Putamen (tissue), 1 donor: ENCODE measurements around the gene CCDC187.
"Not testable (repeated sequence)": the region's sequence is repeated elsewhere in the genome, so short reads cannot be mapped to it uniquely, and the experiment has no call there.

ENCODE experiments used
- DNase-seq: peaks from one replicate; pipeline ENCODE4 v3.0.0-alpha.2; 2016; ENCODE audit warnings: low spot score

The CCDC187 gene

DNA sequence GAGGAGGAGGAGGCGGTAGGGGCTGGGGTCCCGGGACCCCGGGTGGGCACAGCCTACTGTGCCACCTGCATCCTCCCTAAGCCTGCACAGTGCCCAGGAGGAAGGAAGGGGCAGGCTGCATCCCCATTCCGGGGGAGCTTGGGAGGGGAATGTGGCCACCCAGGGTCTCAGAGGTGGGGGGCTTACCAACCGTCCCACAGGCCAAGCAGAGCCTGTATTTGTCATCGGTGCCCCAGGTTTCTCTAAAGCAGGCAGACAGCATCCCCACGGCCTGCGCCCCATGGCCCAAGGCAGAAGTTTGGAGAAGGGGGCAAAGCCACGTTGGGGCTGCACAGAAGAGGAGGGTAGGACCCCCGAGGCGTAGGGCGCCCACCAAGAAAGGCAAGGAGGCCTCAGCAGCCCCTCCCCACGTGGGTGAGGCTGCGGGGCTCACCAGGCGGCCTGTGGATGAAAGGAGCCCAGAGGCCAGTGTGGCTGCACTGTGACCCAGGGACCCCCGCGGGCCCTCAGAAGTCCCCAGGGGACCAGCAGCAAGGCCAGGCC is 22.9 kb upstream of the CCDC187 start:
- no peak for DNase-seq

DNA sequence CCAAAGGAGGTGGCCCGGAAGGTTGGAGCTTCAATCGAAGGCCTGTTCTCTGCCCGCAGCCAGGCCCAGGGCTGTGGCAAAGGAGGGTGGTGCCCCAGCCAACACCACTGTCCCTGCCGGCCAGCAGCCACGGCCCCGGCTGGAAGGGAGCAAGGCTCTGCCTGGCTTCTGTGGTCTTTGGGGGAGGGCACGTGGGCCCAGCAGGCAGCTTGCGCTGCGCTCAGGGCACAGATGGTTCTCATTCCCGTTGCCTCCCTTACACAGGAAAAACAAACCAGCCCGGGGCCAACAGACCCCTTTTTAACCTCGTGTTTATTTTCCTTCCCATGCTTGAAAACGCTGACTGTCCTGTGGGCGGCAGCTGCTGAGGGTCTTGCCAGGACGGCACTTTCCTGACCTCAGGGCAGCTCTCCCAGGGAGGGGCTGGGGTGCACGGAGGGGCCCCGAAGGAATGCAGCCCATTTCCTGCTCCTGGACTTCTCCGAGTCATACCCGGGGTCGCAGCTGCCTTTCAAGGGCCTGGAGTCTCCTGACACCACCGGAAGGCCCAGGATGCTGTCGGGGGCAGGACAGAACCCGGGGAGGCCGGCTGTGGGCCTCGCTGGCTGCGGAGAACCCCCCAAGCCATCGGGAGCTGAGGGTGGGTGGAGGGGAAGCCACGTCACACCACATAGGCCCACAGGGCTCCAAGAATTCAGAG is 22.3 kb upstream of the CCDC187 start:
- DNase-seq = no peak

DNA sequence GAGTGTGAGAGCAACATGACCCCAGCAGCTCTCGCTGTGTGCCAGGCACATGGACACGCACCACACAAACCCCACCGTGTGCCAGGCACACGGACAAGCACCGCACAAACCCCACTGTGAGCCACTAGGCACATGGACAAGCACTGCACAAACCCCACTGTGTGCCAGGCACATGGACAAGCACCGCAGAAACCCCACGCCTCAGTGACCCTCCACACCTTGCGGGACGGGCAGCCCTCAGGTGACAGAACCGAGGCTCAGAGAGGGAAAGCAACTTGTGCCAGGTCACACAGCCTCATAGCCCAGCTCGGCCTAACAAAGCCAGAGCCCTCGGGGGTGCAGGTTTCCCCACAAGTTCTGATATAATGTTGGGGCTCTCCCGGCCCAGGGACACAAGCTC is 21.5 kb upstream of the CCDC187 start:
- no peak for DNase-seq

DNA sequence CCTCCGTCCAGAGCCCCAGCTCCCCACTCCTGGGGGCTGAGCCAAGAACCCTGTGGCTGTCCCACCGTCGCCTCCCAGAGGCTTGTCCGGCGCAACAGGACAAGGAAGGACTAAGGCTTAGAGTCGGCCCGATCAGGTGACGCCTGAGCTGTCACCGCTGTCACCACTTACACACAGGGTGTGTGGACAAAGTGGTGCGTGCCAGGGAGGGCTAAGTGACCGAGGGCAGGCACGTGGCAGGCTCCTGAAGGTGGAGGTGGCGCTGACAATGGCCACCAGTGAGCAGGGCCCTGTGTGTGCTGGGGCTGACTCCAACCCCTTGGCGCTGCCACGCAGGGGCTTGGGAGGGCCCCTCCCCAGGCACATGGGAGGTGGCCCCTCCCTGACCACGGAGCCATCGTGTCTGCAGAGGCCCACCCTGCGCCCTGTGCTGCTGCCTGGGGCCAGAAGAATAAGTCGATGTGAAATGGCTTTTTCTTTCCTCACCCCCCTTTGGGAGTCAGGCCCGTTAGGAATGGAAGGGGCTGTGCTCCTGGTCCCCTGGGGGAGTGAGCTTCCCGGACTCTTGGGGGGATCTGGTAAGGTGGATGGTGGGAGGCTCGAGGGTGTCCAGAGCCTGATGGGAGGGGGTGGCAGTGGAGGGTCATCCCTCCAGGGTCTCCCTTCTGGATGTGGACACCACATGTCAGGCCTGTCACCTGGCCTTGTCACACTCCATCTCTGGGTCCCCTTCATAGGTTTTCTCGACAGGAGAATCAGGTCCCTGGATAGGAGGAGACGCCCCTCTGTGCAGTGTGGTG is 20.8 kb upstream of the CCDC187 start:
- no peak for DNase-seq

- DNase-seq = no peak
Measured at GRCh38 chr9:136323371-136323789, 19.5 kb upstream of the CCDC187 start.

GRCh38 chr9:136322756-136323330 is 18.9 kb upstream of the CCDC187 start:
- DNase-seq = no peak

DNA sequence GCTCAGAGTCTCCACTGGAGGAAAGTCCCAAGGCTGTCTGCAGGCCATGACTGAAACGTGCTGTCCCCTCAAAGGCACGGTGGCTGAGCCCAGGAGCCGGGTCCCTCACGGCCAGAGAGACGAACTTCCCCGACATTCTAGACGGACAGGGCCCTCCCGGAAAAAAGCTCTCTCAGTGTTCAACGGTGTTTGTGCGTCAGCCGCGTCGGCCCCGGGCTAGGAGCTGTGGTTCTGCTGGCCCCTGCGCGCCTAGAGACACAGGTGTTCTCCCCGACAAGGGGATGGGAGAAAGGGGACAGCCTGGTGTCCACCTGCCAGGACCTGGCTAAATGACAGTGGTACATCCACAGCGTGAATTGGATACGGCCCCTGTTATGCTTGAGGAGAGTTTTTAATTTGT is 17.7 kb upstream of the CCDC187 start:
- DNase-seq = no peak

- DNase-seq = not testable (repeated sequence)
Measured at GRCh38 chr9:136320972-136321371, 17.1 kb upstream of the CCDC187 start.

DNA sequence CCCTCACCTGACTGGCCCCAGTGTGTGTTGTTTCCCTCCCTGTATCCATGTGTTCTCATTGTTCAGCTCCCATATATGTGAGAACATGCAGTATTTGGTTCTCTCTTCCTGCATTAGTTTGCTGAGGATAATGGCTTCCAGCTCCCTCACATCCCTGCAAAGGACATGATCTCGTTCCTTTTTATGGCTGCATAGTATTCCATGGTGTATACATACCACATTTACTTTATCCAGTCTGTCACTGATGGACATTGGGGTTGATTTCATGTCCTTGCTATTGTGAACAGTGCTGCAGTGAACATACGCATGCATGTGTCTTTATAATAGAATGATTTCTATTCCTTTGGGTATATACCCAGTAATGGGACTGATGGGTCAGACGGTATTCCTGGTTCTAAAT is 16.1 kb upstream of the CCDC187 start:
- DNase-seq = not testable (repeated sequence)

- DNase-seq = not testable (repeated sequence)
Measured at GRCh38 chr9:136319244-136319643, 15.3 kb upstream of the CCDC187 start.

DNA sequence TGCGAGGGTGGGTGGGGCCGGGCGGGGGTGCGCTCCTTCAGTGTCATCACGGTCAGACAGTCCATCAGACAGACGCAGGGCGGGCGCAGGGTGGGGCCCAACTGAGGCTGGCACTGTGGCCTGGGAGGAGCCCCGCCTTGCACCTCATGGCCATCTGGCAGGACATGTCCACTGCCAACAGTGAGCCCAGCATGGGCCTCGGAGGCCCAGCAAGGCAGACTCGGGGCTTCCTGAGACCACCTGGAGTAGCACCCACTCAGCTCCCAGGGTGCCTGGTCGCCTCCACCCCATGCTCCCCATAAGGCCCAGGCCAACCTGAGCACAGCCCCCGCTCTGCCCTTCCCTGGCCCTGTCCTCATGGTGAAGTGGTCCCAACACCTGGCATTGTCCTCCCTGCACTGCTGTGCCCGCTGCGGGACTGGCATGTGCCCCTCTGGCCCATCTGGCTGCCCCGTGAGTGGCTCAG is 14.9 kb upstream of the CCDC187 start:
- DNase-seq = no peak

DNA sequence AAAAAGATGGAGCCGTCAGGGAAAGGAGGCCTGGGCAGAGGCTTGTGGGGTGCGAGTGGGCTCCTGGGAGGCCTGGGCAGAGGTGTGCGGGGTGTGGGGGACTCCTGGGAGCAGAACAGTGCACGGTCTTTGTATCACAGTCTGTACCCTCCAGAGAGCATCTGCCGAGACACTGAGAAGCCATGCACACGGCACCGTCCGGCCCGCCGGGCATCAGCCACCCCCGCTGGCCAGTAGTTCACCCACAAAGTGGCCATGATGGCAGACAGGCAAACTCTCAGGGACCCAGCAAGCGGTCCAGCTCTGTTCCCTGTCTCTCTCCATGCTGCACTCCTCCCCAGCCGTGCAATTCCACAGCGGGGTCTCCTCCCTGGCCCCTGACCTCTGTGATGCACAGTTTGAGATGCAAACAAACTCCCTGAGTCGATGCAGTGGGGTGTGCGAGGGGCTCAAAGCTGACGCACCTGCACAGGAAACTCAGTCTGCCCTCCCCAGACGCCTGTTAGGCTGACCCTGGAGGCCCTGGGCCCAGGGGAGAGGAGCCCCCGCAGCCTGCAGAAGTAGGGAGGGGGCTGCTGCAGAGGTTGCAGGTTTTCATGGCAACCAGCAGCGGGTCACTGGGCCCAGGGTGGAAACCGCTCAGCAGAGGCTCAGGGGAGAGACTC is 14.3 kb upstream of the CCDC187 start:
- no peak for DNase-seq

GRCh38 chr9:136317695-136318094 is 13.8 kb upstream of the CCDC187 start:
- no peak for DNase-seq

GRCh38 chr9:136316896-136317676 is 13.2 kb upstream of the CCDC187 start:
- DNase-seq = no peak

- no peak for DNase-seq
Measured at GRCh38 chr9:136316271-136316751, 12.4 kb upstream of the CCDC187 start.

GRCh38 chr9:136314944-136315343 is 11.1 kb upstream of the CCDC187 start:
- no peak for DNase-seq

DNA sequence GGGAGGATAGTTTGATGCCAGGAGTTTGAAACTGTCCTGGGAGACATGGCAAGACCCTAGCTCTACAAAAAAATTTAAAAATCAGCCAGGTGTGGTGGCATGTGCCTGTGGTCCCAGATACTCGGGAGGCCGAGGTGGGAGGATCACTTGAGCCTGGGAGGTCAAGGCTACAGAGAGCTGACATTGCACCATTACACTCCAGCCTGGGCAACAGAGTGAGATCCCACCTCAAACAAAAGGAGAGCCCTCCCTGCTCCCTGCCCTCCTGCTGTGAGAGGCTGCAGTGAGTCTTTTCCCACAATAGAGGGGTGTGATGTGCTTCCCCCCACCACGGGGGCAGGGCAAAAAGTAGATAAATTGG is 10.1 kb upstream of the CCDC187 start:
- no peak for DNase-seq

DNA sequence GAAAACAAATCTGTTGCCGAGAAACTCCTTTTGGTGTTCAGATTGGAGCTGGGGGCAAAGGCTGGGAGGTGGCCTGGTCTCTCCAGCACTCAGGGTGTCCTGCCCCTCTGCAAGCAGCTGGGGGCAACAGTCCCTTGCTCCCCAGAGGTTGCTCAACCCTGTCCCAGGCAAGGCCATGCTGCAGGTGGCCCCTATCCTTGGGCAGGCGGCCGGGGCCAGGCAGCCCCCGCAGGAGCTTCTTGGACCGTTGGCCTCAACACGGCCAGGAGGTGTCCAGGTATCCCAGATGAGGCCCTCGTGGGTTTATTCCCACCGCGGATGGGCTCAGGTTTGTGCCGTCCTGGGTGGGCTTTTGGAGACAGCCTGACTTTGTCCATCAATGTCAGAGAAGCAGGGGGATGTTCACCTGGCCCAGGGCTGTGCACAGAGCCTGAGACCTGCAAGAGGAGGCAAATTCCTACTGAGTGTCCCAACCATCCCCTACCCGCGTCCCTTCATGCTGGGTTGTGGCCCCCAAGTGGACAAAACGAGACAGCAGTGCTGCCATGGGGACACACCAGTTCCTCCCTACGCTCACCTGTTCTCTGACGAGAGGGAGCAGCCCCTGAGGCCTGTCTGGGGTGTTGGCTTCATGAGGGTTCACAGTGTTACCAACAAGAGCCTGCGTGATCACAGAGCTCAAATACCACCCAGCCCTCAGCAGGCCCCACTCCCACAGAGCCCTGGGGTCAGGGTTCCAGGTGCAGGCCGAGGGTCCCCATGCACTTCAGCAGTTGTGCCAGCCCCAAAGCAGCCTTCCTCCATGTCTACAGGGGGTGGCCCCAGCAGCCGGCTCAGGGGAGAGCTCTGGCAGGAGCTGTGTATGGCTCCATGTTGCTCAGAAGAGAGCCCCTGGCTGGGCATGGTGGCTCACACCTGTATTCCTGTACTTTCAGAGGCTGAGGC is 9.5 kb upstream of the CCDC187 start:
- no peak for DNase-seq

GRCh38 chr9:136312436-136312835 is 8.5 kb upstream of the CCDC187 start:
- no peak for DNase-seq

- no peak for DNase-seq
Measured at GRCh38 chr9:136312009-136312375, 8.1 kb upstream of the CCDC187 start.
